Liver (tissue), 9 donors: ENCODE data around the gene DIP2C. TPM values are rescaled to one million over a fixed set of nuclear protein-coding genes. Genes with fewer than 3 reads are reported as not detected.

Experiments
- DNase-seq: peaks from one replicate; pipeline ENCODE4 v3.0.0-alpha.2; 2017; ENCODE audit warnings: low spot score
- H3K27ac ChIP-seq, 2 donors: one replicate each; pipeline ENCODE4 v1.7.0; 2013; ENCODE audit warnings: inconsistent platforms in 2 of 2, low read length in 2 of 2, control low read depth in 1 of 2, low read depth in 1 of 2, mild to moderate bottlenecking in 1 of 2
- H3K27me3 ChIP-seq, 4 donors: one replicate each; pipeline versions ENCODE4 v1.6.1 to v1.7.0; 2013; ENCODE audit warnings: low read length in 3 of 4, inconsistent platforms in 1 of 4, mild to moderate bottlenecking in 1 of 4, moderate library complexity in 1 of 4; ENCODE audit not compliant: control insufficient read depth in 4 of 4, insufficient read depth in 4 of 4
- H3K36me3 ChIP-seq, 4 donors: one replicate each; pipeline versions ENCODE4 v1.6.1 to v1.7.0; 2013; ENCODE audit warnings: low read length in 3 of 4, mild to moderate bottlenecking in 3 of 4, low read depth in 1 of 4, moderate library complexity in 1 of 4; ENCODE audit not compliant: control insufficient read depth in 4 of 4, insufficient read depth in 3 of 4
- H3K4me1 ChIP-seq, 4 donors: one replicate each; pipeline versions ENCODE4 v1.6.1 to v1.7.0; 2013; ENCODE audit warnings: low read length in 3 of 4, mild to moderate bottlenecking in 3 of 4, moderate library complexity in 1 of 4; ENCODE audit not compliant: control insufficient read depth in 4 of 4, insufficient read depth in 4 of 4
- H3K4me3 ChIP-seq, 3 donors: one replicate each; pipeline versions ENCODE4 v1.6.1 to v1.7.0; 2013; ENCODE audit warnings: low read length in 3 of 3, control low read depth in 1 of 3, low read depth in 1 of 3, mild to moderate bottlenecking in 1 of 3
- H3K9ac ChIP-seq, 2 donors: one replicate each; pipeline ENCODE4 v1.7.0; 2013; ENCODE audit warnings: low read length in 2 of 2, mild to moderate bottlenecking in 2 of 2, moderate library complexity in 2 of 2, control low read depth in 1 of 2, low read depth in 1 of 2
- H3K9me3 ChIP-seq, 4 donors: one replicate each; pipeline versions ENCODE4 v1.6.1 to v1.7.0; 2013; ENCODE audit warnings: low read length in 3 of 4; ENCODE audit not compliant: control insufficient read depth in 4 of 4
- ATF3 ChIP-seq: IDR thresholded peaks from 2 replicates; pipeline ENCODE4 v1.6.1; 2016; ENCODE audit warnings: antibody characterized with exemption
- CTCF ChIP-seq: fragments of 150-350 bp; IDR thresholded peaks from 2 replicates; pipeline ENCODE4 v1.5.1; 2017; ENCODE audit warnings: improper control_type of control experiment, low read depth, low read length; ENCODE audit not compliant: missing input control
- EGR1 ChIP-seq, 2 donors: IDR thresholded peaks; 2 replicates each; pipeline ENCODE4 v1.6.1; 2016 to 2018; ENCODE audit warnings: antibody characterized with exemption in 2 of 2, low read depth in 2 of 2
- FOXA1 ChIP-seq: IDR thresholded peaks from 2 replicates; pipeline ENCODE4 v1.6.1; 2016; ENCODE audit warnings: antibody characterized with exemption
- FOXA2 ChIP-seq: IDR thresholded peaks from 2 replicates; pipeline ENCODE4 v1.6.1; 2016; ENCODE audit warnings: antibody characterized with exemption
- GABPA ChIP-seq, 2 donors: IDR thresholded peaks in 1 of 2; conservative IDR thresholded peaks in 1 of 2; 2 replicates each; pipeline ENCODE4 v1.6.1; 2016; ENCODE audit warnings: antibody characterized with exemption in 2 of 2, mild to moderate bottlenecking in 1 of 2, moderate library complexity in 1 of 2
- HNF4A ChIP-seq, 2 donors: conservative IDR thresholded peaks; 2 replicates each; pipeline ENCODE4 v1.6.1; 2016; ENCODE audit warnings: antibody characterized with exemption in 2 of 2, mild to moderate bottlenecking in 2 of 2
- HNF4G ChIP-seq: IDR thresholded peaks from 2 replicates; pipeline ENCODE4 v1.6.1; 2016; ENCODE audit warnings: antibody characterized with exemption
- JUND ChIP-seq, 2 donors: IDR thresholded peaks; 2 replicates each; pipeline ENCODE4 v1.6.1; 2016; ENCODE audit warnings: antibody characterized with exemption in 2 of 2
- MAX ChIP-seq: IDR thresholded peaks from 2 replicates; pipeline ENCODE4 v1.6.1; 2016; ENCODE audit warnings: antibody characterized with exemption
- NR2F2 ChIP-seq: IDR thresholded peaks from 2 replicates; pipeline ENCODE4 v1.6.1; 2016; ENCODE audit warnings: antibody characterized with exemption
- RAD21 ChIP-seq, 2 donors: IDR thresholded peaks; 2 replicates each; pipeline ENCODE4 v1.6.1; 2016; ENCODE audit warnings: antibody characterized with exemption in 2 of 2, mild to moderate bottlenecking in 2 of 2
- REST ChIP-seq: IDR thresholded peaks from 2 replicates; pipeline ENCODE4 v1.6.1; 2016; ENCODE audit warnings: antibody characterized with exemption, mild to moderate bottlenecking
- RXRA ChIP-seq, 2 donors: IDR thresholded peaks; 2 replicates each; pipeline ENCODE4 v1.6.1; 2017 to 2018; ENCODE audit warnings: antibody characterized with exemption in 2 of 2, mild to moderate bottlenecking in 1 of 2
- SP1 ChIP-seq: IDR thresholded peaks from 2 replicates; pipeline ENCODE4 v1.6.1; 2018; ENCODE audit warnings: antibody characterized with exemption, mild to moderate bottlenecking
- TAF1 ChIP-seq: conservative IDR thresholded peaks from 2 replicates; pipeline ENCODE4 v1.6.1; 2016; ENCODE audit warnings: antibody characterized with exemption, mild to moderate bottlenecking
- YY1 ChIP-seq: IDR thresholded peaks from 2 replicates; pipeline ENCODE4 v1.6.1; 2016; ENCODE audit warnings: antibody characterized with exemption, mild to moderate bottlenecking
- ZBTB33 ChIP-seq: IDR thresholded peaks from 2 replicates; pipeline ENCODE4 v1.6.1; 2016; ENCODE audit warnings: antibody characterized with exemption
- WGBS: extraction: QIAGEN DNeasy Blood & Tissue Kit; methylation state at CpG from one replicate; pipeline ENCODE4 v1.1.7; 2013; 5-methylcytosine and 5-hydroxymethylcytosine counted together
- polyA plus RNA-seq, 2 donors: library from polyadenylated mRNA; stranded (reverse) in 1 of 2; unstranded in 1 of 2; fragments of 200-250 nt in 1 of 2; fragments of >200 nt in 1 of 2; fragmentation: Nextera tagmentation in 1 of 2; extraction: Ambion mirVana in 1 of 2; gene quantifications; one replicate each; pipeline versions ENCODE4 v1.2.1 to v1.2.3, GENCODE V29; 2013 to 2015
- total RNA-seq, 2 donors: library from RNA; depleted of rRNA; stranded (reverse); fragments of >200 nt; gene quantifications; one replicate each; pipeline ENCODE4 v1.2.3, GENCODE V29; 2014
- donor health status: healthy.
- donor health status: healthy.
- donor health status: healthy.
- donor health status: healthy.
- donor health status: healthy.

The DIP2C gene
- total and polyA plus RNA-seq, 4 donors = 4.2 to 12.2 (median 5.7) TPM

- TF ChIP-seq ZBTB33 = no peak
Measured at GRCh38 chr10:307659-308058, 381.8 kb downstream of the DIP2C start (continued).

GRCh38 chr10:306675-307185 is 382.7 kb downstream of the DIP2C start:
- H3K27ac ChIP-seq = no peak overlapping the region
- H3K27me3 ChIP-seq = no peaks in the 10 kb centered on the region
- TF ChIP-seq EGR1 (IDR thresholded peaks at IDR 0.05; ENCODE audit: low read depth in 2 of 2) (no peak), RXRA (IDR thresholded peaks at IDR 0.05) (peak in 1 of 2 donors; percentile 14), JUND (IDR thresholded peaks at IDR 0.05) (no peak), GABPA (IDR thresholded peaks at IDR 0.05 in 1 of 2, conservative IDR thresholded peaks at IDR 0.05 in 1 of 2) (no peak), HNF4A (conservative IDR thresholded peaks at IDR 0.05) (peak; percentile 77 to 83), REST (no peak), ZBTB33 (no peak), ATF3 (no peak), FOXA2 (no peak), SP1 (peak; percentile 18), MAX (no peak), TAF1 (no peak), NR2F2 (no peak), CTCF (no peak), YY1 (no peak), HNF4G (peak; percentile 41), RAD21 (IDR thresholded peaks at IDR 0.05) (peak in 1 of 2 donors; percentile 12), FOXA1 (no peak)
- no peak for DNase-seq
- H3K36me3 ChIP-seq = peaks cover 0 to 2% (median under 1%) of the 10 kb centered on the region in 4 donors
- WGBS = 58% methylated on average over 8 of the region's 8 CpGs
- peaks cover 13 to 49% (median 39%) of the 10 kb centered on the region in 4 donors for H3K4me1 ChIP-seq
- H3K9ac ChIP-seq = no peak overlapping the region
- H3K4me3 ChIP-seq = no peak overlapping the region
- H3K9me3 ChIP-seq = no peaks in the 10 kb centered on the region
